Activated CD8-positive, alpha-beta memory T cell treated with anti-CD3 and anti-CD28 coated beads, Interleukin-2, amount 10 ng/mL, durations not matched to agents 7 days and 5 days (primary cell): ENCODE data around the gene TMPRSS6. TPM values are rescaled to one million over a fixed set of nuclear protein-coding genes. Genes with fewer than 3 reads are reported as not detected.

ENCODE experiments used
- ATAC-seq: fragments of 150-1000 bp; cut with Tn5 transposase; one replicate; pipeline ENCODE4 v1.10.0; 2021; ENCODE audit warnings: moderate library complexity
- CTCF ChIA-PET: fragments of 350-600 bp; sonication (Branson Sonifier 250); formaldehyde crosslinking; loops from one replicate; lab custom pipeline; 2021; ENCODE audit warnings: antibody characterized with exemption; lab: Charles Lee
- DNase-seq: peaks from one replicate; pipeline ENCODE4 v3.0.0-alpha.2; 2020
- H3K27ac Mint-ChIP-seq: one replicate; pipeline ENCODE4 v1.8.0; 2021; ENCODE audit warnings: mild to moderate bottlenecking, mixed read lengths
- H3K27me3 Mint-ChIP-seq: one replicate; pipeline ENCODE4 v1.8.0; 2021; ENCODE audit warnings: mixed read lengths
- H3K36me3 Mint-ChIP-seq: one replicate; pipeline ENCODE4 v1.8.0; 2021; ENCODE audit warnings: mild to moderate bottlenecking, mixed read lengths
- H3K4me1 Mint-ChIP-seq: one replicate; pipeline ENCODE4 v1.8.0; 2021; ENCODE audit warnings: mixed read lengths
- H3K4me3 Mint-ChIP-seq: one replicate; pipeline ENCODE4 v1.8.0; 2021; ENCODE audit warnings: mild to moderate bottlenecking, moderate library complexity, mixed read lengths
- H3K9me3 Mint-ChIP-seq: one replicate; pipeline ENCODE4 v1.8.0; 2022; ENCODE audit warnings: low read depth, mixed read lengths
- total RNA-seq, 2 experiments: library from RNA; stranded (reverse); gene quantifications; one replicate each; pipeline ENCODE4 v1.2.3, GENCODE V29; 2021

TMPRSS6 gene
- total RNA-seq, 2 experiments from 2014 or later, result 1.3 to 3.3 TPM

GRCh38 chr22:37121887-37122591 lies 12.5 kb upstream of the TMPRSS6 start:
- peak overlapping the region; percentile 99 for H3K27ac Mint-ChIP-seq
- ATAC-seq (peak; percentile 97), DNase-seq (peak; percentile 98)
- peaks cover 32% of the 10 kb centered on the region for H3K36me3 Mint-ChIP-seq
- no peaks in the 10 kb centered on the region for H3K9me3 Mint-ChIP-seq
- peaks cover 72% of the 10 kb centered on the region for H3K4me1 Mint-ChIP-seq
- H3K27me3 Mint-ChIP-seq, result no peaks in the 10 kb centered on the region
- CTCF ChIA-PET, result interaction anchor here (0.6 to 11.0 kb wide), 20 partner anchors 11 to 346 kb away, joined by 3 to 137 read pairs (median 5); partner anchors contain the start of genes IFT27, IL2RB and KCTD17
- H3K4me3 Mint-ChIP-seq, result peak overlapping the region; percentile 70

GRCh38 chr22:37120569-37121340 lies 11.2 kb upstream of the TMPRSS6 start:
- CTCF ChIA-PET, result interaction anchor here (1.0 to 11.0 kb wide), 10 partner anchors 15 to 78 kb away, joined by 3 to 137 read pairs (median 10); partner anchors contain the start of gene IL2RB
- Mint-ChIP-seq H3K4me3 (no peak overlapping the region), H3K9me3 (no peaks in the 10 kb centered on the region), H3K27me3 (no peaks in the 10 kb centered on the region), H3K4me1 (peaks cover 71% of the 10 kb centered on the region), H3K27ac (peak overlapping the region; percentile 99), H3K36me3 (peaks cover 22% of the 10 kb centered on the region)
- no peak for DNase-seq
- ATAC-seq, result no peak

DNA sequence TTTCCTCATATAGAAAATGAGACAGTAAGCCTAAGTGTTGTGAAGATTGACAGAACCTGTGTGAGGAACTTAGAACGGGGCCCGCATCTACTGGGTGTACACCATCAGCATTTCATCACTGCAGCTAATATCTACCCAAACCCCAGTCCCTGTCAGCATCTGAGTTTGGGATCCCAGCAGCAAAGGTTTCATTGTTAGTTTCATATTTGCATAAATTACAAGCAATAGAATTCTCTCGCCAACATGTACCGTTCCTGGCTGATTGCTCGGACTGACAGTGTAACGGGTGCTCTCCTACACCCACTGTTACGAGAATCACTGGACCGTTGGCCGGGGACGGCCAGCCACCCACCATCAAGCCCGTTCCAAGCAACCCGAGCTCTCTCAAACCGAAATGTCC lies 10.4 kb upstream of the TMPRSS6 start:
- no peak for ATAC-seq
- CTCF ChIA-PET, result interaction anchor here (1.0 to 11.0 kb wide), 9 partner anchors 12 to 47 kb away, joined by 3 to 137 read pairs (median 5); partner anchors contain the start of gene IL2RB

DNA sequence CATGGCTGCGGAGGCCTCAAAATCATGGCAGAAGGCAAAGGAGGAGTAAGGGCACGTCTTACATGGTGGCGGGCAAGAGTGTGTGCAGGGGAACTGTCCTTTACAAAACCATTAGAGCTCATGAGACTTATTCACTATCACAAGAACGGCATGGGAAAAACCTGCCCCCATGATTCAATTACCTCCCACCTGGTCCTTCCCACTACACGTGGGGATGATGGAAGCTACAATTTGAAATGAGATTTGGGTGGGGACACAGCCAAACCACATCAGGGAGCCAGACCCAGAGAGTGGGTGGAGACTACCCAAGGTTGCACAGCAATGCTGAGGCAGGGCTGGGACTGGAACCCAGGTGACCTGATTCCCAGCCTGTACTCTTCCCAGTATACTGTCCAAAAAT lies 8.6 kb upstream of the TMPRSS6 start:
- Mint-ChIP-seq H3K9me3 (no peaks in the 10 kb centered on the region), H3K4me1 (peaks cover 60% of the 10 kb centered on the region), H3K36me3 (peaks cover 20% of the 10 kb centered on the region), H3K27ac (no peak overlapping the region), H3K4me3 (no peak overlapping the region), H3K27me3 (no peaks in the 10 kb centered on the region)
- ATAC-seq, result no peak
- CTCF ChIA-PET, result interaction anchor here (1.2 to 11.0 kb wide), 2 partner anchors 38 to 423 kb away, joined by 3 to 91 read pairs; no protein-coding TSS in a partner anchor
- no peak for DNase-seq

More for the DNA sequence above, 10.4 kb upstream of the TMPRSS6 start:
- Mint-ChIP-seq H3K4me3 (no peak overlapping the region), H3K4me1 (peaks cover 74% of the 10 kb centered on the region), H3K27ac (peak overlapping the region; percentile 50), H3K9me3 (no peaks in the 10 kb centered on the region), H3K36me3 (peaks cover 22% of the 10 kb centered on the region), H3K27me3 (no peaks in the 10 kb centered on the region)
- no peak for DNase-seq

DNA sequence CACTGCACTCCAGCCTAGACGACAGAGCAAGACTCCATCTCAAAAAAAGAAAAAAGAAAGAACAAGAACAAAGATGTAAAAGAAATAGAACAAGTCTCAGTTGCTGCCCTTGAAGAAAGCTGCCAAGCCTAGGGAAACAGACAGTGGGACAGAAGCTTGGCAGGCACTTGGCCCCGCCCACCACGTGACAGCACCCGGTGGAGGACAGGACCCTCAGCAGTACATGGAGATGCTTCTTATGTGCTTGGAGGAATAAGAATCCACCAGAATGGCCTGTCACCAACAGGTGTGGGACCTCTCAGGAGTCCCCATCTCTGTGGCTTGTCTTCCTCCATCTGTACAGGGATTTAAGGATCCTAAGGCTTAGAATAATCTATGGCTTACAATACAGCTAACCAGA lies 7.6 kb upstream of the TMPRSS6 start:
- no peak for ATAC-seq
- no peak for DNase-seq
- no peaks in the 10 kb centered on the region for H3K9me3 Mint-ChIP-seq
- H3K36me3 Mint-ChIP-seq, result peaks cover 19% of the 10 kb centered on the region
- no peak overlapping the region for H3K4me3 Mint-ChIP-seq
- H3K27me3 Mint-ChIP-seq, result no peaks in the 10 kb centered on the region
- CTCF ChIA-PET, result no interaction called here
- H3K4me1 Mint-ChIP-seq, result peaks cover 50% of the 10 kb centered on the region
- no peak overlapping the region for H3K27ac Mint-ChIP-seq

GRCh38 chr22:37115032-37115431 lies 5.5 kb upstream of the TMPRSS6 start:
- ATAC-seq (no peak), DNase-seq (no peak)
- H3K27ac Mint-ChIP-seq, result no peak overlapping the region
- no peaks in the 10 kb centered on the region for H3K9me3 Mint-ChIP-seq
- peaks cover 33% of the 10 kb centered on the region for H3K4me1 Mint-ChIP-seq
- H3K27me3 Mint-ChIP-seq, result no peaks in the 10 kb centered on the region
- peaks cover 20% of the 10 kb centered on the region for H3K36me3 Mint-ChIP-seq
- CTCF ChIA-PET, result interaction anchor here (2.0 kb wide), 1 partner anchor 20 kb away, joined by 5 read pairs; no protein-coding TSS in a partner anchor
- no peak overlapping the region for H3K4me3 Mint-ChIP-seq

GRCh38 chr22:37113757-37114156 lies 4.2 kb upstream of the TMPRSS6 start:
- Mint-ChIP-seq H3K36me3 (peaks cover 11% of the 10 kb centered on the region), H3K9me3 (no peaks in the 10 kb centered on the region), H3K27me3 (no peaks in the 10 kb centered on the region), H3K27ac (no peak overlapping the region), H3K4me1 (peaks cover 26% of the 10 kb centered on the region), H3K4me3 (no peak overlapping the region)
- no peak for ATAC-seq
- CTCF ChIA-PET, result interaction anchor here (1.1 to 2.0 kb wide), 2 partner anchors 15 to 18 kb away, joined by 4 to 5 read pairs; no protein-coding TSS in a partner anchor
- no peak for DNase-seq

DNA sequence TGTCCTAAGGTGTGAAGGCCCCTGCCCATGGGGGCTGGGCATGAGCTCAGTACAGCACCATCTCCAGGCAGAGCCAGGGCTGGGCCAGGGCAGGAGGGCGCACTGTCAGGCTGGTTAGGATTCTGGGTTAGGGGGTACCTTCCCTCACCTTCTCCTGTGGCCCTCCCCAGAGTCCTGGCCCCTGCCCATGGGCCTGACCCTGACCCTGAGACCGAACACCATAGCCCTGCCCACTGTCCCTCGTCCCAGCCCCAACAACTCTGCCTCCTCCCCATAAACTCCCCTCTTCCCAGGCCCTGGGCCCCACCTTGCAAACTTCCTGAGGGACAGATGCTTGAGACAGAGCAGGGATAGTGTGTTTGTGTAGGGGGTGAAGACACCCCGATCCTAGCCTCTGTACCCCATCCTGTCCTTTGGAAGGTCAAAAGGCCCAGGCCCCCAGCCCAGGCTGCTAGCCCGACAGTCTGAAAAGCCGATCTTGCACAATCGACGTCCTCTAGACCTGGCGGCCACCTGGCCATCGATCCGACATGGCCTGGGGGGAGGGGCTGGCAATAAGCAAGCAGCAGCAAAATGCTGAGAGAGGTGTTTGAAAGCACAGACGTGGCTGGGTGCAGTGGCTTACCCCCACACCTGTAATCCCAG lies 2.7 kb upstream of the TMPRSS6 start:
- CTCF ChIA-PET, result no interaction called here
- no peak overlapping the region for H3K4me3 Mint-ChIP-seq
- DNase-seq (no peak), ATAC-seq (no peak)
- H3K9me3 Mint-ChIP-seq, result no peaks in the 10 kb centered on the region
- peaks cover 3% of the 10 kb centered on the region for H3K36me3 Mint-ChIP-seq
- no peak overlapping the region for H3K27ac Mint-ChIP-seq
- peaks cover 16% of the 10 kb centered on the region for H3K4me1 Mint-ChIP-seq
- H3K27me3 Mint-ChIP-seq, result no peaks in the 10 kb centered on the region

- ATAC-seq (no peak), DNase-seq (no peak)
- CTCF ChIA-PET, result interaction anchor here (0.8 kb wide), 1 partner anchor 11 kb away, joined by 3 read pairs; no protein-coding TSS in a partner anchor
- Mint-ChIP-seq H3K9me3 (no peaks in the 10 kb centered on the region), H3K4me1 (peaks cover 16% of the 10 kb centered on the region), H3K27ac (no peak overlapping the region), H3K36me3 (peaks cover 3% of the 10 kb centered on the region), H3K4me3 (no peak overlapping the region), H3K27me3 (no peaks in the 10 kb centered on the region)
Measured at GRCh38 chr22:37111156-37111717, 1.7 kb upstream of the TMPRSS6 start.

GRCh38 chr22:37107816-37108621 lies 1.5 kb downstream of the TMPRSS6 start:
- ATAC-seq (no peak), DNase-seq (no peak)
- CTCF ChIA-PET, result interaction anchor here (1.3 kb wide), 1 partner anchor 12 kb away, joined by 3 read pairs; no protein-coding TSS in a partner anchor
- H3K27me3 Mint-ChIP-seq, result no peaks in the 10 kb centered on the region
- peaks cover 11% of the 10 kb centered on the region for H3K4me1 Mint-ChIP-seq
- no peak overlapping the region for H3K4me3 Mint-ChIP-seq
- peaks cover 3% of the 10 kb centered on the region for H3K36me3 Mint-ChIP-seq
- no peak overlapping the region for H3K27ac Mint-ChIP-seq
- H3K9me3 Mint-ChIP-seq, result no peaks in the 10 kb centered on the region

DNA sequence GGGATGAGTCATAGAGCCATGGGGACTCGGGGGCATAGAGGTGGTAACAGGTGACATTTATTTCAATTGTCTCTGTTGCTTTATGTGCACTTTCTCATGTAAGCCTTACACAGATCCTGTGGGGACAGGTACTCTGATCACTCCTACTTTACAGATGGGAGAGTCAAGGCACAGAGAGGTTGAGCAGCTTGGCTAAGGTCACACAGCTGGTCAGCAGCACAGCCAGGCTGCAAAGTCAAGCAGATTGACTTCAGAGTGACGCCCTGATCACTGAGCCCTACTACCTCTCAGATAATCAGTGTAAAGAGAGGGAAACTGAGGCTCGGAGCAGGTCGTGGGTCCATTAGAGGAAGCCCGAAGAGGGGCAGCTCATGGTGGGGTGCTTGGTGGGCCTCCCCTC lies 3.5 kb downstream of the TMPRSS6 start:
- Mint-ChIP-seq H3K4me3 (no peak overlapping the region), H3K4me1 (peaks cover 11% of the 10 kb centered on the region), H3K36me3 (no peaks in the 10 kb centered on the region), H3K9me3 (no peaks in the 10 kb centered on the region), H3K27ac (no peak overlapping the region), H3K27me3 (no peaks in the 10 kb centered on the region)
- DNase-seq, result no peak
- ATAC-seq, result no peak
- CTCF ChIA-PET, result interaction anchor here (1.9 to 2.5 kb wide), 2 partner anchors 16 to 17 kb away, joined by 6 to 14 read pairs; no protein-coding TSS in a partner anchor

DNA sequence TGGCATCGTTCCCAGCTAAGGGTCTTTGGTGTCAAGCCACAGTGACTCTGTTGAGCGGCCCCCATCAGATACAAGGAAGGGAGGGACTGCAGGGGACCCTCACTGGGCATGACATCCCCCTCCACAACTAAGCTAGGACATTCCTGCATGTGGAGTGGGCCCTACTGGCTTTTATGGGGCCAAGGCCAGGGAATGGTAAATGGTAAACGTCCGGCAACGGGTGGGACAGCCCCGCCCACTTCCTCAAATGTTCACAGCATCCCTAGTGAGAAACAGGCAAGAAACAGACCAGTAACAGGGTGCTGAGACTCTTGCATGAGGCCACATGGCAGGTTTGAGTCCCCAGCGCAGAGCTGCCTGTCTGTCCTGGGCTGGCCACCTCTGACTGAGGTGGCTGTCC lies 4.4 kb downstream of the TMPRSS6 start:
- CTCF ChIA-PET, result interaction anchor here (0.9 to 2.5 kb wide), 4 partner anchors 15 to 31 kb away, joined by 3 to 14 read pairs (median 4); no protein-coding TSS in a partner anchor
- H3K27ac Mint-ChIP-seq, result no peak overlapping the region
- peaks cover 20% of the 10 kb centered on the region for H3K4me1 Mint-ChIP-seq
- ATAC-seq, result no peak
- H3K4me3 Mint-ChIP-seq, result no peak overlapping the region
- no peaks in the 10 kb centered on the region for H3K9me3 Mint-ChIP-seq
- DNase-seq, result no peak
- no peaks in the 10 kb centered on the region for H3K27me3 Mint-ChIP-seq
- H3K36me3 Mint-ChIP-seq, result no peaks in the 10 kb centered on the region
